Smooth muscle cell (in vitro differentiated cells): ENCODE measurements around the gene ASB7. TPM values are rescaled to one million over a fixed set of nuclear protein-coding genes. Genes with fewer than 3 reads are reported as not detected.

ENCODE experiments used
- DNase-seq: peaks from one replicate; lab custom pipeline; 2025; ENCODE audit not compliant: unreplicated experiment; lab: John Stamatoyannopoulos, UW
- H2AFZ ChIP-seq: fragments of 200-600 bp; sonication (generic); 2 replicates; pipeline ENCODE4 v1.6.0; 2016; ENCODE audit warnings: antibody characterized with exemption, low read depth, mild to moderate bottlenecking
- H3F3A ChIP-seq: fragments of 200-600 bp; sonication (generic); 2 replicates; pipeline ENCODE4 v1.6.0; 2017; ENCODE audit warnings: antibody characterized with exemption, low read depth
- H3K27ac ChIP-seq: fragments of 200-600 bp; sonication (generic); 2 replicates; pipeline ENCODE4 v1.5.1; 2016; ENCODE audit warnings: low read depth, mild to moderate bottlenecking
- H3K27me3 ChIP-seq: fragments of 200-600 bp; sonication (generic); 2 replicates; pipeline ENCODE4 v1.6.1; 2016; ENCODE audit warnings: low read depth, mild to moderate bottlenecking
- H3K36me3 ChIP-seq: fragments of 200-600 bp; sonication (generic); 2 replicates; pipeline ENCODE4 v1.5.1; 2016; ENCODE audit warnings: low read depth
- H3K4me1 ChIP-seq: fragments of 200-600 bp; sonication (generic); 2 replicates; pipeline ENCODE4 v1.5.1; 2016; ENCODE audit warnings: low read depth
- H3K4me2 ChIP-seq: fragments of 200-600 bp; sonication (generic); 2 replicates; pipeline ENCODE4 v1.6.0; 2016; ENCODE audit warnings: mild to moderate bottlenecking
- H3K4me3 ChIP-seq: fragments of 200-600 bp; sonication (generic); 2 replicates; pipeline ENCODE4 v1.5.1; 2016; ENCODE audit warnings: mild to moderate bottlenecking
- H3K79me2 ChIP-seq: fragments of 200-600 bp; sonication (generic); 2 replicates; pipeline ENCODE4 v1.6.0; 2016; ENCODE audit warnings: low read depth, mild to moderate bottlenecking
- H3K9ac ChIP-seq: fragments of 200-600 bp; sonication (generic); 2 replicates; pipeline ENCODE4 v1.6.0; 2016; ENCODE audit warnings: low read depth
- H3K9me3 ChIP-seq: fragments of 200-600 bp; sonication (generic); replicated peaks from 2 replicates; pipeline ENCODE4 v1.5.1; 2016; ENCODE audit warnings: low read depth
- H4K20me1 ChIP-seq: fragments of 200-600 bp; sonication (generic); 2 replicates; pipeline ENCODE4 v1.6.0; 2016; ENCODE audit warnings: low read depth
- WGBS: methylation state at CpG from one replicate; pipeline ENCODE4 v1.1.7; 2016; ENCODE audit warnings: low lambda C conversion rate; 5-methylcytosine and 5-hydroxymethylcytosine counted together
- polyA plus RNA-seq: library from polyadenylated mRNA; unstranded; fragments of >200 nt; fragmentation: Nextera tagmentation; extraction: Ambion mirVana; gene quantifications from 2 replicates; pipeline ENCODE4 v1.2.1, GENCODE V29; 2016
- total RNA-seq: library from RNA; depleted of rRNA; stranded (reverse); fragments of >200 nt; gene quantifications from 2 replicates; pipeline ENCODE4 v1.2.3, GENCODE V29; 2014
- TF ChIP-seq, protein P1 (sequence below): fragments of 200-600 bp; sonication (generic); IDR thresholded peaks from 2 replicates; pipeline ENCODE4 v1.5.1; 2017; ENCODE audit warnings: borderline replicate concordance, mild to moderate bottlenecking, antibody characterized with exemption; ENCODE audit not compliant: insufficient read depth, poor library complexity, severe bottlenecking

ASB7 gene
- total and polyA plus RNA-seq, 2 experiments from 2014 or later: 6.2 to 9.5 TPM

DNA sequence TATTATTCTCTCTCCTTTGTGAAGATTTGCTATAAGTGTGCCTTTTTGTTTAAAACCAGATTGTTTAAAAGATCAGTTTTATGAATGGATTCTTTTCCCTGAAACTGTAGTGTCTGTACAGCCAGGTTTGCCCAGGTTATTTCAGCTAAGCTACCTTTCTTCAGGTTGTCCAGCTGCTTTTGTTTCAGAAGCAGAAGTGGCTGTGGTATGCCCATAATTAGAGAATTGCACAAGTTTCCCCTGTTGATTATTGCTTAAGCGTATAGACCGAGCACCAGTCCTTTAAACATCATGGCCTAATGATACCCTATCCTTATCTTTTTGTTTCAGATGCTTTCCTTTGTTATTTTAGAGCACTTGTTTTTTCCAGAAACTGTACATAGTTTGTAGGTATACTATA, 10.2 kb downstream of the ASB7 start:
- no peak for DNase-seq
- H3K9me3 ChIP-seq: no peaks in the 10 kb centered on the region
- no peak overlapping the region for H3K4me2 ChIP-seq
- H4K20me1 ChIP-seq: peaks cover 25% of the 10 kb centered on the region
- no peaks in the 10 kb centered on the region for H3K4me1 ChIP-seq
- H3F3A ChIP-seq: no peaks in the 10 kb centered on the region
- 81% methylated on average over 2 of the region's 2 CpGs for WGBS
- no peak overlapping the region for H3K9ac ChIP-seq
- H3K36me3 ChIP-seq: peaks cover 19% of the 10 kb centered on the region
- peaks cover 14% of the 10 kb centered on the region for H3K79me2 ChIP-seq
- H3K4me3 ChIP-seq: no peak overlapping the region
- no peaks in the 10 kb centered on the region for H3K27me3 ChIP-seq
- TF ChIP-seq, protein P1, sequence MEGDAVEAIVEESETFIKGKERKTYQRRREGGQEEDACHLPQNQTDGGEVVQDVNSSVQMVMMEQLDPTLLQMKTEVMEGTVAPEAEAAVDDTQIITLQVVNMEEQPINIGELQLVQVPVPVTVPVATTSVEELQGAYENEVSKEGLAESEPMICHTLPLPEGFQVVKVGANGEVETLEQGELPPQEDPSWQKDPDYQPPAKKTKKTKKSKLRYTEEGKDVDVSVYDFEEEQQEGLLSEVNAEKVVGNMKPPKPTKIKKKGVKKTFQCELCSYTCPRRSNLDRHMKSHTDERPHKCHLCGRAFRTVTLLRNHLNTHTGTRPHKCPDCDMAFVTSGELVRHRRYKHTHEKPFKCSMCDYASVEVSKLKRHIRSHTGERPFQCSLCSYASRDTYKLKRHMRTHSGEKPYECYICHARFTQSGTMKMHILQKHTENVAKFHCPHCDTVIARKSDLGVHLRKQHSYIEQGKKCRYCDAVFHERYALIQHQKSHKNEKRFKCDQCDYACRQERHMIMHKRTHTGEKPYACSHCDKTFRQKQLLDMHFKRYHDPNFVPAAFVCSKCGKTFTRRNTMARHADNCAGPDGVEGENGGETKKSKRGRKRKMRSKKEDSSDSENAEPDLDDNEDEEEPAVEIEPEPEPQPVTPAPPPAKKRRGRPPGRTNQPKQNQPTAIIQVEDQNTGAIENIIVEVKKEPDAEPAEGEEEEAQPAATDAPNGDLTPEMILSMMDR: no peak
- no peak overlapping the region for H2AFZ ChIP-seq
- H3K27ac ChIP-seq: no peak overlapping the region

DNA sequence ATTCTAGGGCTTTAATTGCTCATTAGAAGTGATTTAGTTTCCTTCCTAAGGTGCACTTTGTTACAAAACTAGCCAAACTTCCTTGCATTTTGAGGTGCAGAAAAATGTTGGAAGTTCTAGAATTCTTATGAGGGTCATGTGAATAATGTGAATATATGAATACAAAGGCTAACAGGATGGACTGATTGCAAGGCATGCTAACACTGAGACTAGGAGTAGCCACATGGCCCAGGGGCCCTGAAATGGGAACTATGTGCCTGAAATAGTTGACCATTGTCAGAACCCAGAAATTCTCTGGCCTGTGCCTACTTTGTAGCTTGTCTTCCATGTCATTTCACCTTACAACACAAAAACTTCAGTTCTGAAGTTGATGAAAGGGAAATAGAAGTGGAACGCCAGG, 10.8 kb downstream of the ASB7 start:
- H2AFZ ChIP-seq: no peak overlapping the region

DNA sequence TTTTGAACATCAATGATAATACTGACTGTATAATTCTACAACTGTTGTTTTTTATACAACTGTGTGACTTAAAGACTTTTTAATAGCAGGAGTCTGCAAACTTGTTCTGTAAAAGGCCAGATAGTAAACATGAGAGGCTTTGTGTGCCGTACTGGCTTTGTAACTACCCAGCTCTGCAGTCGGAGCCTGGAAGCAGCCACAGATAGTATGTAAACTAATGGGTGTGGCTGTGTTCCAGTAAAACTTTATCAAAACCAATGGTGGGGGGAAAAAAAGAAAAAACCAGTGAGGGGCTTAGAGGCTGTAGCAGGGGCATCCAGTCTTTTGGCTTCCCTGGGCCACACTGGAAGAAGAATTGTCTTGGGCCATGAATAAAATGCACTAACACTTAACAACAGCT, 11.9 kb downstream of the ASB7 start:
- no peaks in the 10 kb centered on the region for H3K4me1 ChIP-seq
- H4K20me1 ChIP-seq: peaks cover 18% of the 10 kb centered on the region
- H2AFZ ChIP-seq: no peak overlapping the region
- peaks cover 12% of the 10 kb centered on the region for H3K79me2 ChIP-seq
- 42% methylated on average over 2 of the region's 2 CpGs for WGBS
- DNase-seq: no peak
- no peak overlapping the region for H3K4me3 ChIP-seq
- no peak overlapping the region for H3K4me2 ChIP-seq
- H3K27me3 ChIP-seq: no peaks in the 10 kb centered on the region
- no peak overlapping the region for H3K27ac ChIP-seq
- TF ChIP-seq, protein P1: no peak
- H3K36me3 ChIP-seq: peaks cover 19% of the 10 kb centered on the region
- H3K9me3 ChIP-seq: no peaks in the 10 kb centered on the region
- no peak overlapping the region for H3K9ac ChIP-seq
- H3F3A ChIP-seq: no peaks in the 10 kb centered on the region

More for the DNA sequence above, 10.8 kb downstream of the ASB7 start:
- no peak overlapping the region for H3K4me2 ChIP-seq
- H3K36me3 ChIP-seq: peaks cover 19% of the 10 kb centered on the region
- 100% methylated on average over 1 of the region's 1 CpG for WGBS
- H3K4me1 ChIP-seq: no peaks in the 10 kb centered on the region
- no peak for DNase-seq
- H3K27me3 ChIP-seq: no peaks in the 10 kb centered on the region
- no peak overlapping the region for H3K9ac ChIP-seq
- peaks cover 12% of the 10 kb centered on the region for H3K79me2 ChIP-seq
- H3K27ac ChIP-seq: no peak overlapping the region
- TF ChIP-seq, protein P1: no peak
- H3K9me3 ChIP-seq: no peaks in the 10 kb centered on the region
- H3K4me3 ChIP-seq: no peak overlapping the region
- peaks cover 26% of the 10 kb centered on the region for H4K20me1 ChIP-seq
- H3F3A ChIP-seq: no peaks in the 10 kb centered on the region

DNA sequence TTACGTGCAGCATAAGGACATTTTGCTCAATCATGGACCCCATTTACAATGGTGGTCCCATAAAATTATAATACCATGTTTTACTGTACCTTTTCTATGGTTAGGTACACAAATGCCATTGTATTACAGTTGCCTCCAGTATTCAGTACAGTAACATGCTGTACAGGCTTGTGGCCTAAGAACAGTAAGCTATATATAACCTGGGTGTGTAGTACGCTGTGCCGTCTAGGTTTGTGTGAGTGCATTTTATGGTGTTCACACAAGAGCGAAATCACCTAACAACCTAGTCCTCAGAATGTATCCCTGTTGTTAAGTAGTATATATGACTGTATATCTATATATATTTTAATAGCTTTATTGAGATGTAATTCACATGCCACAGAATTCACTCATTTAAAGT, 12.5 kb downstream of the ASB7 start:
- Histone ChIP-seq H3K4me2 (no peak overlapping the region), H3F3A (no peaks in the 10 kb centered on the region), H3K36me3 (peaks cover 19% of the 10 kb centered on the region), H3K9me3 (no peaks in the 10 kb centered on the region), H3K4me1 (no peaks in the 10 kb centered on the region), H2AFZ (no peak overlapping the region), H4K20me1 (peaks cover 18% of the 10 kb centered on the region), H3K27me3 (no peaks in the 10 kb centered on the region), H3K9ac (no peak overlapping the region), H3K79me2 (peaks cover 12% of the 10 kb centered on the region), H3K4me3 (no peak overlapping the region), H3K27ac (no peak overlapping the region)
- WGBS: 99% methylated on average over 4 of the region's 4 CpGs
- no peak for DNase-seq
- TF ChIP-seq, protein P1: no peak
